ENCODE data around the gene SNRPA. TPM values are rescaled to one million over a fixed set of nuclear protein-coding genes. Genes with fewer than 3 reads are reported as not detected.
"Not testable (repeated sequence)": the region's sequence is repeated elsewhere in the genome, so short reads cannot be mapped to it uniquely, and the experiment has no call there.

Gene SNRPA
- total RNA-seq, 2 donors from 2014 or later = 40.4 to 107 TPM

DNA sequence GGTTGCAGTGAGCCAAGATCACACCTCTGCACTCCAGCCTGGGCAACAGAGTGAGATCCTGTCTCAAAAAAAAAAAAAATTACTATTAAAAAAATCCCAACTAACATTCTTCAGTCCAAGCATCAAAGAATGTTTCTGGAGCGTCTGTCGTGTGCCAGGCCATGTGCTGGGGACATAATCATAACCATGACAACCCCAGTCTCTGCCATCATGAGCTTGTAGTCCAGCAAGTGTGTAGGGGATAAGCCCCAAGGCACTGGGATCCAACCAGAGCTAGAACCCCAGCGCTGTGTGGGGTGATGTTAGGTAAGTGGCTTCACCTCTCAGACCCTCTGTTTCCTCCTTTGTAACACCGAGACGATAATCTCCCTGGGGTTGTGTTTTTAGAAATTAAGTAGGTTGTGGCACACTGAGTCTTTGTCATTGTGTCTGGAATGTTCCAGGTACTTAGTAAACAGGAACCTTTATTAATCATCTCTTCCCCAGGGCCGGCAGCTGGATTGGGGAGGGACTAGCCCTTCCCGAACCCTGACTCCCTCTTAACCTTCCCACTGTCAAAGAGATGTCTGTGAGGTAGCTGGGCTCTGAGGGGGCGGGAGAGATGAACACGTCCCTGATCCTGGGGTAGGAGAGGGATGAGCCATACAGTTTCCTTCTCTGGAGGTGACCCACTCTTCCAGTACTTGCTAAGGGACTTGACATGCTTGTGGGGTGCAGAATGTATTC, 28.9 kb upstream of the SNRPA start:
- peak overlapping the region; percentile 99 for H3K27ac ChIP-seq
- no peaks in the 10 kb centered on the region for H3K27me3 ChIP-seq (replicated peaks; ENCODE audit: insufficient read depth)
- TF ChIP-seq CTCF (IDR thresholded peaks at IDR 0.05) = no peak
- peaks cover 21 to 39% of the 10 kb centered on the region in 2 donors for H3K4me1 ChIP-seq (ENCODE audit: control insufficient read depth in 1 of 2, low read depth in 2 of 2)
- no peak for DNase-seq (ENCODE audit: low spot score)
- peak overlapping the region; percentile 87 for H3K4me3 ChIP-seq
- ATAC-seq (ENCODE audit: insufficient number of reproducible peaks, low FRiP score, low read depth) = no peak
- no peaks in the 10 kb centered on the region for H3K9me3 ChIP-seq
- peaks cover 21% of the 10 kb centered on the region for H3K36me3 ChIP-seq

- Histone ChIP-seq H3K27me3 (replicated peaks; ENCODE audit: insufficient read depth) (no peaks in the 10 kb centered on the region), H3K9me3 (no peaks in the 10 kb centered on the region), H3K36me3 (peaks cover 33% of the 10 kb centered on the region), H3K4me1 (ENCODE audit: control insufficient read depth in 1 of 2, low read depth in 2 of 2) (peaks cover 21 to 34% of the 10 kb centered on the region in 2 donors), H3K27ac (no peak overlapping the region), H3K4me3 (no peak overlapping the region)
- no peak for DNase-seq (ENCODE audit: low spot score)
- TF ChIP-seq CTCF (IDR thresholded peaks at IDR 0.05) = no peak
- ATAC-seq (ENCODE audit: insufficient number of reproducible peaks, low FRiP score, low read depth) = no peak
Measured at GRCh38 chr19:40723661-40724254, 27.2 kb upstream of the SNRPA start.

- Histone ChIP-seq H3K4me1 (ENCODE audit: control insufficient read depth in 1 of 2, low read depth in 2 of 2) (peaks cover 21 to 34% of the 10 kb centered on the region in 2 donors), H3K9me3 (no peaks in the 10 kb centered on the region), H3K36me3 (peaks cover 38% of the 10 kb centered on the region), H3K27me3 (replicated peaks; ENCODE audit: insufficient read depth) (no peaks in the 10 kb centered on the region), H3K27ac (no peak overlapping the region), H3K4me3 (no peak overlapping the region)
- TF ChIP-seq CTCF (IDR thresholded peaks at IDR 0.05) = no peak
- no peak for ATAC-seq (ENCODE audit: insufficient number of reproducible peaks, low FRiP score, low read depth)
- no peak for DNase-seq (ENCODE audit: low spot score)
Measured at GRCh38 chr19:40724315-40724714, 26.7 kb upstream of the SNRPA start.

GRCh38 chr19:40724855-40725254, 26.1 kb upstream of the SNRPA start:
- ATAC-seq (ENCODE audit: insufficient number of reproducible peaks, low FRiP score, low read depth) = no peak
- Histone ChIP-seq H3K27me3 (replicated peaks; ENCODE audit: insufficient read depth) (no peaks in the 10 kb centered on the region), H3K9me3 (no peaks in the 10 kb centered on the region), H3K4me1 (ENCODE audit: control insufficient read depth in 1 of 2, low read depth in 2 of 2) (peaks cover 21 to 29% of the 10 kb centered on the region in 2 donors), H3K4me3 (no peak overlapping the region), H3K36me3 (peaks cover 43% of the 10 kb centered on the region), H3K27ac (no peak overlapping the region)
- TF ChIP-seq CTCF (IDR thresholded peaks at IDR 0.05) = no peak
- DNase-seq (ENCODE audit: low spot score) = no peak

GRCh38 chr19:40726279-40726678, 24.7 kb upstream of the SNRPA start:
- ATAC-seq (ENCODE audit: insufficient number of reproducible peaks, low FRiP score, low read depth) = no peak
- Histone ChIP-seq H3K36me3 (peaks cover 56% of the 10 kb centered on the region), H3K27ac (no peak overlapping the region), H3K9me3 (no peaks in the 10 kb centered on the region), H3K4me1 (ENCODE audit: control insufficient read depth in 1 of 2, low read depth in 2 of 2) (peaks cover 12 to 14% of the 10 kb centered on the region in 2 donors), H3K27me3 (replicated peaks; ENCODE audit: insufficient read depth) (no peaks in the 10 kb centered on the region), H3K4me3 (no peak overlapping the region)
- DNase-seq (ENCODE audit: low spot score) = no peak
- TF ChIP-seq CTCF (IDR thresholded peaks at IDR 0.05) = no peak

DNA sequence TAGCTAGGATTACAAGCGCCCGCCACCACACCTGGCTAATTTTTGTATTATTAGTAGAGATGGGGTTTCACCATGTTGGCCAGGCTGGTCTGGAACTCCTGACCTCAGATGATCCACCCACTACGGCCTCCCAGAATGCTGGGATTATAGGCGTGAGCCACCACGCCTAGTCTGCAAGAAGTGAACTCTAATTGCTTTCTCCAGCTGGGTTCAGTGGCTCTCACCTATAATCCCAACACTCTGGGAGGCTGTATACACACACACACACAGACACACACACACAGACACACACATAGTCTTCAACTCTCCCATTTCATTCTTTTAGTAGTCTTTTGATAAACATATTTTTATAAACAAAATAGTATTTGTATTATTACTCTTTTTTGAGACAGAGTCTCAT, 20.9 kb upstream of the SNRPA start:
- H3K4me1 ChIP-seq (ENCODE audit: control insufficient read depth in 1 of 2, low read depth in 2 of 2); H3K27ac ChIP-seq; H3K4me3 ChIP-seq; H3K9me3 ChIP-seq; DNase-seq (ENCODE audit: low spot score); ATAC-seq (ENCODE audit: insufficient number of reproducible peaks, low FRiP score, low read depth); H3K27me3 ChIP-seq (replicated peaks; ENCODE audit: insufficient read depth): not testable (repeated sequence)
- H3K36me3 ChIP-seq = peaks cover 78% of the 10 kb centered on the region

DNA sequence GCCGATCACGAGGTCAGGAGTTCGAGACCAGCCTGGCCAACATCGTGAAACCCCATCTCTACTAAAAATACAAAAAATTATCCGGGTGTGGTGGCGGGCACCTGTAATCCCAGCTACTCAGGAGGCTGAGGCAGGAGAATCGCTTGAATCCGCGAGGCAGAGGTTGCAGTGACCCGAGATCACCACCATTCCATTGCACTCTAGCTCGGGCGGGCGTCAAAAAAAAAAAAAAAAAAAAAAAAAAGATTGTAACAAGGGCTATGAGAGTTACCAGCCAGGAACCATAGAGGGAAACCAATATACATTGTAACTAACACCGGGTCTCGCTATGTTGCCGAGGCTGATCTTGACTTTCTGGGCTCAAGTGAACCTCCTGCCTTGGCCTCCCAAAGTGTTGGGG, 18.7 kb upstream of the SNRPA start:
- DNase-seq (ENCODE audit: low spot score); H3K4me1 ChIP-seq (ENCODE audit: control insufficient read depth in 1 of 2, low read depth in 2 of 2); H3K27ac ChIP-seq; ATAC-seq (ENCODE audit: insufficient number of reproducible peaks, low FRiP score, low read depth); H3K27me3 ChIP-seq (replicated peaks; ENCODE audit: insufficient read depth); H3K9me3 ChIP-seq; H3K4me3 ChIP-seq: not testable (repeated sequence)
- H3K36me3 ChIP-seq = peaks cover 85% of the 10 kb centered on the region

All from thoracic aorta (tissue), 2 donors.